HG03575 (cell line): ENCODE results near the gene ROBO3.

Source experiments
- ATAC-seq: cut with Tn5 transposase; IDR thresholded peaks from one replicate; pipeline ENCODE4 v1.9.1; 2021; ENCODE audit not compliant: unreplicated experiment, insufficient number of reproducible peaks, low FRiP score; ENCODE audit errors: extremely low read depth

The ROBO3 gene, protein sequence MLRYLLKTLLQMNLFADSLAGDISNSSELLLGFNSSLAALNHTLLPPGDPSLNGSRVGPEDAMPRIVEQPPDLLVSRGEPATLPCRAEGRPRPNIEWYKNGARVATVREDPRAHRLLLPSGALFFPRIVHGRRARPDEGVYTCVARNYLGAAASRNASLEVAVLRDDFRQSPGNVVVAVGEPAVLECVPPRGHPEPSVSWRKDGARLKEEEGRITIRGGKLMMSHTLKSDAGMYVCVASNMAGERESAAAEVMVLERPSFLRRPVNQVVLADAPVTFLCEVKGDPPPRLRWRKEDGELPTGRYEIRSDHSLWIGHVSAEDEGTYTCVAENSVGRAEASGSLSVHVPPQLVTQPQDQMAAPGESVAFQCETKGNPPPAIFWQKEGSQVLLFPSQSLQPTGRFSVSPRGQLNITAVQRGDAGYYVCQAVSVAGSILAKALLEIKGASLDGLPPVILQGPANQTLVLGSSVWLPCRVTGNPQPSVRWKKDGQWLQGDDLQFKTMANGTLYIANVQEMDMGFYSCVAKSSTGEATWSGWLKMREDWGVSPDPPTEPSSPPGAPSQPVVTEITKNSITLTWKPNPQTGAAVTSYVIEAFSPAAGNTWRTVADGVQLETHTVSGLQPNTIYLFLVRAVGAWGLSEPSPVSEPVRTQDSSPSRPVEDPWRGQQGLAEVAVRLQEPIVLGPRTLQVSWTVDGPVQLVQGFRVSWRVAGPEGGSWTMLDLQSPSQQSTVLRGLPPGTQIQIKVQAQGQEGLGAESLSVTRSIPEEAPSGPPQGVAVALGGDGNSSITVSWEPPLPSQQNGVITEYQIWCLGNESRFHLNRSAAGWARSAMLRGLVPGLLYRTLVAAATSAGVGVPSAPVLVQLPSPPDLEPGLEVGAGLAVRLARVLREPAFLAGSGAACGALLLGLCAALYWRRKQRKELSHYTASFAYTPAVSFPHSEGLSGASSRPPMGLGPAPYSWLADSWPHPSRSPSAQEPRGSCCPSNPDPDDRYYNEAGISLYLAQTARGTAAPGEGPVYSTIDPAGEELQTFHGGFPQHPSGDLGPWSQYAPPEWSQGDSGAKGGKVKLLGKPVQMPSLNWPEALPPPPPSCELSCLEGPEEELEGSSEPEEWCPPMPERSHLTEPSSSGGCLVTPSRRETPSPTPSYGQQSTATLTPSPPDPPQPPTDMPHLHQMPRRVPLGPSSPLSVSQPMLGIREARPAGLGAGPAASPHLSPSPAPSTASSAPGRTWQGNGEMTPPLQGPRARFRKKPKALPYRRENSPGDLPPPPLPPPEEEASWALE (N-terminal part only)

DNA sequence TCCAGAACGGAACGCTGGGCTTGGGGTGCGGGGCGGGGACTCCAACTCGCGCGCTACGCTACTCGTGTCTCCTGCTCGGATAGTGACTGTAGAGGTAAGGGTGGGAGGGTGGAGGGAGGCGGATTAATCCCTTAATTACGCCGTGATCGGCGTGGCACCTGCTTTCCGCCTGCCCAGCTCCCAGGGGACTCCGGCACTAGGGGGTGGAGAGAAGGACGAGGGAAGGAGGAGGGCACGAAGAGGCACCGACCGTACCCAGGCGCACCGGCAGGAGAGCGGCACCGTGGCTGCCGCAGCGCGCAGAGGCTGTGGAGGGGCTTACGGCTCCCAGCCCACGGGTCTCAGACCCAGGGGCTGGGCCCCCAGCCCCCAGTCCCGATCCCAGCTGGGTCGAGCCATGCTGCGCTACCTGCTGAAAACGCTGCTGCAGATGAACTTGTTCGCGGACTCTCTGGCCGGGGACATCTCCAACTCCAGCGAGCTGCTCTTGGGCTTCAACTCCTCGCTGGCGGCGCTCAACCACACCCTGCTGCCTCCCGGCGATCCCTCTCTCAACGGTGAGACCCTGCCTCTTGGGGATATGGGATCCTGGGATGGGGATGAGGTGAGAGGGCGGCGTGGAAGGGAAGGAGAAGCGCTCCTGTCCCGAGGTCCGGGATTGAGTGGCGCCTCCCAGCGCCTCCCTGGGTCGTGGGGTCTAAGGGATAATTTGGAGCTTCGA is at the start of gene ROBO3:
Gene ROBO3 (plus strand): TSS at position 252 of the 721 bp plus-strand sequence. CDS start 146 bp downstream, at position 398.
- no peak for ATAC-seq

GRCh38 chr11:124817036-124817435 is 48.2 kb upstream of the ROBO3 start:
- ATAC-seq = no peak

GRCh38 chr11:124821995-124822730 is 43.1 kb upstream of the ROBO3 start:
- no peak for ATAC-seq

GRCh38 chr11:124823512-124824376 is 41.5 kb upstream of the ROBO3 start:
- no peak for ATAC-seq

DNA sequence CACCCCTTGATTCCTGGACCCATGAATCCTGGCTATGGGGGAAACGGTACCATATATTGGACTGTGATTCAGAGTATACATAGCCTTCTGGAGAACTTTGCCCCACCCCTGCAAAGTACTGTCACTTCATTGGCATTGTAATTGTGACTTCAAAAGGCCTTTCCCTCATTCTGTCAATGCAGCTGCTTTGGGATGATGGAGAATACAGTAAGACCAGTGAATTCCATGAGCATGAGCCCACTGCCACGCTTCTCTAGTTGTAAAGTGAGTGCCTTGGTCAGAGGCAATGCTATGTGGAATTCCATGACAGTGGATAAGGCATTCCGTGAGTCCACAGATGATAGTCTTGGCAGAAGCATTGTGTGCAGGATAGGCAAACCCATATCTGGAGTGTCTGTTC is 39.4 kb upstream of the ROBO3 start:
- no peak for ATAC-seq

GRCh38 chr11:124829986-124830385 is 35.2 kb upstream of the ROBO3 start:
- no peak for ATAC-seq

DNA sequence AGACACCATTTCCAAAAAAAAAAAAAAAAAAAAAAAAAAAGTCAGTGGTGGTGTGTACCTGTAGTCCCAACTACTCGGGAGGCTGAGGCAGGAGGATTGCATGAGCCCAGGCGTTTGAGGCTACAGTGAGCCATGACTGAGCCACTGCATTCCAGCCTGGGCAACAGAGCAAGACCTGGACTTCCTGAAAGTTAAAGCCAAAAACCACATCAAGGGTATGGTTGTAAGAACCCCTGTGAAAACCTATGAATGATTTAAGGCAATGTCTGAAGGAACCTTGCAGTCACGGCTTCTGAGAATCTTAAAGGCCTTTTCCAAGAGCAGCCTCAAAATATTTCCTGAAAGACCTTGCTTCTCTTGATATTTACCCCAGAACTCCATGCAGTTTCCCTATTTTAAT is 34.5 kb upstream of the ROBO3 start:
- no peak for ATAC-seq

- no peak for ATAC-seq
Observed at GRCh38 chr11:124831897-124832296, 33.3 kb upstream of the ROBO3 start.

- ATAC-seq = no peak
Observed at GRCh38 chr11:124832571-124832970, 32.7 kb upstream of the ROBO3 start.

DNA sequence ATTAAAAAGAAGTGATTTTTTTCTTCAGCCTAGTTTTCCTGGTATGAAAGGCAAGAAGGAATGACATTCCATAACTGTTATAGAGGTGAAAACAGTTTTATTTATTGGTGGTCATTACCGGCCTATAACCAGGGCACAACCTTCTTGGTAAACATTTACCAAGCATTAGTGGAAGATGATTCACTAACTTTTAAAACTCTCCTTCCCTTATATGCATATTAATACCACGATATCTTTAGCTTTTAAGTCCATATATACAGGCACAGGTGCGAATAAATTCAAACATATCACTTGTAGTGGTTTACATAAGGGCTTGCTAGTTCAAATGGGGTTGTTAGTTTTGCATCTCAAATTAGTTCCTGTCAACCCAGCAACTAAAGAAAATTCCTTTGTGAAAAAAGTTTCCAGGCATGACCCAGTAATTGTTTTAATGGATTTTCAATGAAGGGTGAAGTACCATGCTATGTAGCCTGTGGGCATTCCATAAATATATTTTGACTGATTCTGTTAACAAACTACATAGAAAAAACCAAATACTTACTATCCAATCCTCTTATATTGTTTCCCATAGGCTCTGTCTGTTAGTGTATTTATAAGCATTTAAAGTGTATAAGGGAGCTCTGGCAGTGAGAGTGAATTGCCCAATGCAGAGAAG is 30.6 kb upstream of the ROBO3 start:
- ATAC-seq = no peak

DNA sequence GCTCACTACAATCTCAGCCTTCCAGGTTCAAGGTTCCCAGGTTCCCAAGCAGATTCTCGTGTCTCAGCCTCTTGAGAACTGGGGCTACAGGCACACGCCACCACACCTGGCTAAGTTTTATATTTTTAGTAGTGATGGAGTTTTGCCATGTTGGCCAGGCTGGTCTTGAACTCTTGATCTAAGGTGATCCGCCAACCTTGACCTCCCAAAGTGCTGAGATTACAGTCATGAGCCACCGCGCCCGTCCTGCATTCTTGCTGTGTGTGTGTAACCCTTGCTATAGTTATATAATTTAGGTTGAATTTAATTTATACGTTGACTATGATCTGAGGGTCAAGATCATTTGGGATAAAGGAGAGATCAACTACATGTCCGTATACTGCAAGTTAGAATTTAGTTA is 29.3 kb upstream of the ROBO3 start:
- ATAC-seq = no peak

GRCh38 chr11:124837491-124837856 is 27.8 kb upstream of the ROBO3 start:
- no peak for ATAC-seq

- no peak for ATAC-seq
Observed at GRCh38 chr11:124838805-124839127, 26.5 kb upstream of the ROBO3 start.

DNA sequence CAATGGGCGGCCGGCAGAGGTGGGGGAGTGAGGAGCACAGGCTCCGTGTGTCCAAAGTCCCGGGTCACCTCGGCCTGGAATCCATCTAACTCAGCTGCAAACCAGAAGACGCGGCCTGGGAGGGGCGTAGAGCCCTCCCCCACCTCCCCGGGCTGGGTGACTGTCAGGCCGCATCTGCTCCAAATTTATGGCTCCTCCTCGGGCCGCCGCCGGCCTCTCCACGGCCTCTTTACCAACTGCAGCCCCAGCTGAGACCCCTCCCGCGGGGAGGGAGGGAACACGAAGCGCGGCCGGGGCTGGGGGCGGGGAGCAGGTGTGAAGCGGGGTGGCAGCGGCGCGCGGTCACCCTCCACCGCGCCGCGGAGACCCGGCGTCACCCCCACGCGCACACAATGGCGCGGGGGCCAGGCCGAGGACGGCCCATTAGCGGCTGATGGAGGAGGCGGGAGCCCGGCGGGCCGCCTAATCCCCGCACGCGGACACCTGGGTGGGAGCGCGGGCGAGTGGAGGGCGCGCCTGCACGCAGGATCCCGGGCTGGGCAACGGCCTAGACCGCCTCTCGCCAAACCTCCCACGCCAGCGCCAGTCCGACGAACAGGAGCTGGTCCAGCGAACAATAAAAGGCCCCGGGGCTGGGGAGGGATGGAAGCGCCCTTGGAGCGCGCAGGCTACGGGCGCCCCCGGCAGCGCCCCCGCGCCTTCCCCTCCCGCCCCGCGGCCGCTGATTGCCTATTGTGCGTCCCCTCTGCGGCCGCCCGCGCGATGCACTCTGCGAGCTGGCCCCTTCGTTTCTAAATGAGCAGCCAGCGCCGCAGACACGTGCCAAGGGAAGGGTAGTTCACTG is 25.9 kb upstream of the ROBO3 start:
- ATAC-seq = no peak

DNA sequence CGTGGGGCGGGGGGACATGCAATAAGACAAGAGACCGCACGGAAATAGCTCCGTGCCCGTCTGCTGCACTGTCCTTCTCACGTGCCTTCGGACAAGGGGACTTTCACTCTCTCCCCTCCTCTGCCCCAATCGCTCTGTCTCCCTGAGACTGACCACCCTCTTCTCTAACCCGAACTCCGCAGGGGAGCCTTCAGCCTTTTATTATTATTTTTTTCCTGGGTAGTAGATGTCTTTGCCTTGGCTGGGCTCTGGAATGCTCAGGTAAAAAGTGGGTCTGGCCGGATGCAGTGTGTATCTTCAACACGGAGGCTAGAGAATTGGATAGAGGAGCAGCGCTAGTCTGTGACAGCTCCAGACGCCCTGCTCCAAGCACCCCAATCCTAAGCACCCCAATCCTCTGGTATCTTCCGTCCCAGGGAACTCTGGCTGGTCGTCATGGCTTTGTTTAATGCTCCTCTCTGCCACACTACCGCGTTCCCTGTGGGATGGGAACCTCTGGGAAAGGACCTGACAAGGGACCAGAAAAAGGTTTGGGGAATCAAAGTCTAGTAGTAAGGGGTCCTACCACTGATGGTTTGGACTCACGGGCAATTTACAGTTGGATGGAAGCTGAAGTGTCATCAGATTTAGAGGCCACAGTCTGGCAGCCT is 25.1 kb upstream of the ROBO3 start:
- ATAC-seq = no peak

GRCh38 chr11:124840666-124841065 is 24.6 kb upstream of the ROBO3 start:
- ATAC-seq = no peak
